SK-N-MC (cell line): ENCODE measurements around the gene LOC128125822.

Source experiments
- EZH2 ChIP-seq: fragments of 200-600 bp; sonication (generic); IDR thresholded peaks from one replicate; pipeline ENCODE4 v1.6.1; 2017; ENCODE audit warnings: antibody characterized with exemption
- FOXP2 ChIP-seq: optimal IDR thresholded peaks from 2 replicates; pipeline ENCODE3; 2011; ENCODE audit warnings: mild to moderate bottlenecking, moderate library complexity; ENCODE audit not compliant: insufficient read depth; ENCODE audit errors: extremely low read length, control extremely low read depth
- POLR2AphosphoS5 ChIP-seq: IDR thresholded peaks from 2 replicates; pipeline ENCODE4 v1.6.1; 2012; ENCODE audit warnings: mild to moderate bottlenecking, low read depth, low read length, borderline replicate concordance

- TF ChIP-seq EZH2 (no peak), POLR2AphosphoS5 (no peak), FOXP2 (no peak)
Observed at GRCh38 chr6:63567966-63568365, 4.3 kb upstream of the LOC128125822 start.
